ENCODE measurements around the gene DIABLO.
"Not testable (repeated sequence)": the region's sequence is repeated elsewhere in the genome, so short reads cannot be mapped to it uniquely, and the experiment has no call there.

DIABLO gene

DNA sequence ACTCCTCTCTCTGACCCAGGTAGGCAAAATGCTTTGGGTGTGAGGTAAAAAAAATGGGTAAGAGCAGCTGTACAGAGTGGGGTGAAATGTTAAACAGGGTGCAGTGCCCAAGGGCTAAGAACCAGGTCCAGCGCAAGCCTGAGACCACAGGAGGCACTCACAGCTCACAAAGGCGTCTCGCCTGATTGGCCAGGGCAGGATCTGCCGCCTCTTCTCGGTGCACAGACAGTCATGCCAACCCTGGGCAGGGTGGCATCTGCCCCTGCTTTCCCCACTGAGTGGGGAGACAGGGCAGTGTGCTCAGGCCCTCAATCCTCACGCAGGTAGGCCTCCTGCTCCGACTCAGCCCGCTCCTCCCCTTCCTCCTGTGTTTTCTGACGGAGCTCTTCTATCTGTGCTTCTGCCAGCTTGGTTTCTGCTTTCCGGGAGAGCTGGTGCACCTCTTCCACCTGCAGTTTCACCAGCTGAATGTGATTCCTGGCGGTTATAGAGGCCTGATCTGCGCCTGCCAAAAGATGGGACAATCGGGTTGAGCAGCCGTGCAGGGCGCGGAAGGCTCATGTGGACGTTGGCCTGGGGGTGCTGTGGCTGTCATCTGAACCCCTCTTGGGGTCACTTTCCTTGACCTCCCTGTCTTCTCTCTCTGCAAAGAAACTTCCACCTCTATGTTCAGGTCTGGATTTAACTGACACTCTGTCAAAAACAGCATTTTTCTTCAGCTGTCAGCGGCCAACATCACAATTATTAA lies 17.6 kb downstream of the DIABLO start:
- no peak for DNase-seq

GRCh38 chr12:122207391-122207790 lies 18.5 kb downstream of the DIABLO start:
- no peak for DNase-seq

DNA sequence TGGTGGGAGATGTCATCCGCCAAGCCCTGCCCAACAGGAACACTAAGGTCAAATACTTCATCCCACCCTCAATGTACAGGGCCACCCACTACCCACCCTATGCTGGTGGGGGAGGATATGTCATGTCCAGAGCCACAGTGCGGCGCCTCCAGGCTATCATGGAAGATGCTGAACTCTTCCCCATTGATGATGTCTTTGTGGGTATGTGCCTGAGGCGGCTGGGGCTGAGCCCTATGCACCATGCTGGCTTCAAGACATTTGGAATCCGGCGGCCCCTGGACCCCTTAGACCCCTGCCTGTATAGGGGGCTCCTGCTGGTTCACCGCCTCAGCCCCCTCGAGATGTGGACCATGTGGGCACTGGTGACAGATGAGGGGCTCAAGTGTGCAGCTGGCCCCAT lies 18.9 kb downstream of the DIABLO start:
- no peak for DNase-seq

GRCh38 chr12:122206111-122206881 lies 19.6 kb downstream of the DIABLO start:
- no peak for DNase-seq

DNA sequence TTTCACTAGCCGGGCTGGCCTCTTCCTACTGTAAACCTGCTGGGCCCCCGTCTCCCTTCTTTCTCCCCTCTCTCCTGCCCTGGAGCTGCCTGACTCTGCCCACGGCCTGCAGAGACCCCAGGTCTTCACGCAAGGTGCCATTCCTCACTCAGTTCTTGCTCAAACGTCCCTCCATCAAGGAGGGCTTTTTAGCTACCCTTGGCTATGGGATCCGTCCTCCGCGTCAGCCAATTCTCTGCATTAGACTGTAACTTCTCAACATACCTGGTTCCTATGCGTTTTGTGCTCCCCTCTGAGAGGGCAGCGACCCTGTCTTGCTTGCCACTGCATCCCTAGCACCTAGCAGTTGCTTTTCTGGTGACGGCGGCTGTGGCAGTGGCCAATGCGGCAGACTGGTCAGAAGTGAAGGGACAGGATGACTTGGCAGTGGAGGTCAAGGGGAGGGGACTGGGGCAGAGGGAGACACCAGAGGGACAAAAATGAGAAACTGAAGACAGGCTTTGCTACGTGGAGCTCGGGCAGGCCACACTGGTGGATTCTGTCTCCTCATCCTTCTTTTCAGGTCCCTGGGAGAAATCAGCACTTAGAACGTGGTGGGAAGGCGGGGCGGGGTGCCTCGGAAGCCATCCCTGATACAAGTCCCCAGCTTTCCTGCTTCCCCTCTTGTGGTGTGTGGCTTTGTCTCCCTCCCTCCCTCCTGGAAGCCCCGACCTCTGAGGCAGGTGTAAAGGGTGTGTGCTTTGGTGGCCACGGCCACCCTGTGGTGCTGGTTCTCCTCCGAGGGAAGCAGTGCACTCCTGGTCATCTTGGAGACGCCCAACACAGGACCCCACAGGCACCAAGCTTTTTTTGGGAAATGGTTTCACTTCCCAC lies 20.6 kb downstream of the DIABLO start:
- no peak for DNase-seq

- no peak for DNase-seq
Measured at GRCh38 chr12:122204167-122205052, 21.4 kb downstream of the DIABLO start.

DNA sequence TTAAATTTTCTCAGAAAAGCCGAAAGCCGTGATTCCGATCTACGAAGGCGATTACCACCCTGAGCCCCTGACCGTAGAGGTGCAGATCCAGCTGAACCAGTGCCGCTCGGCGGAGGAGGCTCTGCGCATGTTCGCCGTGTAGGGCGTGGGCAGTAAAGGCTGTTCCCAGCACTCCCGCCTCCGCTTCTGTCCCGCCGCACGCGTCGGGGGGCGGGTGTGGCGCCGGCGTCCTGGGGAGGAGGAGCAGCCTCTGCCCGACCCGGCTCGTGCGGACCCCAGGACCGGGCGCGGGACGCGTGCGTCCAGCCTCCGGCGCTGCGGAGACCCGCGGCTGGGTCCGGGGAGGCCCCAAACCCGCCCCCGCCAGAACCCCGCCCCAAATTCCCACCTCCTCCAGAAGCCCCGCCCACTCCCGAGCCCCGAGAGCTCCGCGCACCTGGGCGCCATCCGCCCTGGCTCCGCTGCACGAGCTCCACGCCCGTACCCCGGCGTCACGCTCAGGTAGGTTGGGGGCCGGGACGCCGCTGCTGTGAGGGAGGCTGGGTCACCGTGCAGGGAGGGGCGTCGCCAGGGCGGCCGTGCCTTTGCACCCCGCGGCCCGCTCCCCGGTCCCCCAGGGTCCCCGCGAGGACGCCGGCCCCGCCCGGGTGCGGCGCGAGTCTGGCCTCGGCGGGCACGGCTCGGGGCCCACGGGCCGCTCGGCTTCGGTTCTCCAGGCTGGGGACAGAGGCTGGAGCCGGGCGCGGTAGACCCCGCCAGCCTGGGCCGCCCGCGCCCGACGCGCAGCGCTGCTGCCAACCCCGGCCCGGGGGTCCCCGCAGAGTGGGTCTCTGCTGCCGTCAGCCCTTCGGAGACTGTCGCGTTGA lies 22.3 kb downstream of the DIABLO start, which contains the start of gene B3GNT4:
Gene B3GNT4, plus strand, starts transcription at position 409 of the 866 bp plus-strand sequence. CDS start 910 bp downstream, outside the sequence.
- peak; percentile 67 for DNase-seq

DNA sequence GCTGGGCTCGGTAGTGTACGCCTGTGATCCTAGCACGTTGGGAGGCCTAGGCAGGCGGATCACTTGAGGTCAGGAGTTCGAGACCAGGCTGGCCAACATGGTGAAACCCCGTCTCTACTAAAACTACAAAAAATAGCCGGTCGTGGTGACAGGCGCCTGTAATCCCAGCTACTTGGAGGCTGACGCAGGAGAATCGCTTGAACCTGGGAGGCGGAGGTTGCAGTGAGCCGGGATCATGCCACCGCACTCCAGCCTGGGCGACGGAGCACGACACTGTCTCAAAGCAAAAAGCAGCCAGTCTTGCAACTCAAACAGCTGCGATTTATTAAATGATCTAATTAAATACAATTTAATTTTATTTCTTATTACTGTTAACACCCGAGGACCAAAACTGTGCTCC lies 23.0 kb downstream of the DIABLO start:
- DNase-seq, result not testable (repeated sequence)

DNA sequence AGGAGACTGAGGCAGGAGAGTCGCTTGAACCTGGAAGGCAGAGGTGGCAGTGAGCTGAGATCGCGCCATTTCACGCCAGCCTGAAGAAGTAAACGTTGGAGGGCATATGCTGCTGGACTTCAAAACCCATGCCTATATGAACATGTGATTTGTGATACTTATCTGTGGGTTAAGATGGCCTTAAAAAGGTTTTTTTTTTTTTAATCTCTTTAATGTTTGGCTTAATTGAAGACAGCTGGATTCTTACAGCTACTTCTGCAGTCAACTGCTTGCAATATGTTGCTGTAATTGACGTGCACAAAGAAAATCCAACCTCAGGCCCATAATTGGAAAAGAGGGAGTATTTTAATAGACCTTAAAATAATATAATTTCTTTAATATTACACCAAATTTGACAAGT lies 23.8 kb downstream of the DIABLO start:
- no peak for DNase-seq

DNA sequence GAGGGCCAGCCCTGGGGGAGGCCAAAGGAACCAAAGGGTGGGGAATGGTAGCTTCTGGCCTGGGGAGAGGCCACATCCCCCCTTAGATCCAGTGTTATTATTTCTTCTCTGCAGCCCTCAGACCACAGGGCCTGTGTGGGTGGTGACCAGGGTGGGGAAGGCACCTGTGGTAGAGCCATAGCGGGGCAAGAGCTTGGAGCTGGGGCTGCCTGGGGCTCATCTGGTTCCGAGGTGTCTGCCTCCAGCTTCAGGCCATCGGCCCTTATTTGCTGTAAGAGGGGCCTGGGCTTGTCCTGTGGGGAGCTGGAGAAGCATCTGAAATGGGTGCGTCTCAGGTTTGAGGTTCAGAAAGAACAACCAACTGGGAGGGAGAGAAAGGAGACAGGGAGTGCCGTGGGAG lies 24.5 kb downstream of the DIABLO start:
- DNase-seq, result no peak

- DNase-seq, result no peak
Measured at GRCh38 chr12:122200541-122201175, 25.2 kb downstream of the DIABLO start.

DNA sequence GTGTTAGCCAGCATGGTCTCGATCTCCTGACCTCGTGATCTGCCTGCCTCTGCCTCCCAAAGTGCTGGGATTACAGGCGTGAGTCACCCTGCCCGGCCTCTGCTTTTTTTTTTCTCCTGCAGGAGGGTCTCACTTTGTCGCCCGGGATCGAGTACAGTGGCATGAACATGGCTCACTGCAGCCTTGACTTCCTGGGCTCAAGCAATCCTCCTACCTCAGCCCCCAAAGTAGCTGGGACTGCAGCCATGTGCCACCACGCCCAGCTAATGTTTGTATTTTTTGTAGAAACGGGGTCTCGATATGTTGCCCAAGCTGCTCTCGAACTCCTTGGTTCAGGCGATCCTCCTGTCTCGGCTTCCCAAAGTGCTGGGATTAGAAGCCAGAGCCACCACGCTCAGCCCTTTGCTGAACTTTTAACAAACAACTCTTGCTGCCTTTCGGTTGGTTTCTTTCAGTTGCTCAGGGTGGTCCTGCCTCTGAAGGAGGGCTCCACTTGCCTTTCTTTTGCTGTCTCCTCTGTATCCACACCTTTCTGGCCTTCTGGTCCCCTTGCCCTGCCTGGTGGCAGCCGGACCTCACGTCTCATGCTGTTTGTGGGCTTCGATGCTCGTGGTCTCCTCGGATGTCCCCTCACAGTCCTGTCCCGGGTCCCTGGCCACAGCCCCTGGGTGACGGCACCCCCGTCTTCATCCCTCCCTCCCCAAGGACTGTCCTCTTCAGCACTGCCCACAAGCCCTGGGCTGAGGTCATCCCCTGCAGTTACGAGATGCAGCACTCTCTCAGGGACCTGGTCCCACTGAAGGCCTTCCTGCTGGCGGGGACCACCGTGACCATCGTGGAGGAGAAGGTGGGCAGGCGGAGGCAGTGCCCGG lies 26.1 kb downstream of the DIABLO start:
- no peak for DNase-seq

- DNase-seq, result no peak
Measured at GRCh38 chr12:122197612-122197966, 28.3 kb downstream of the DIABLO start.

- no peak for DNase-seq
Measured at GRCh38 chr12:122195405-122195804, 30.4 kb downstream of the DIABLO start.

DNA sequence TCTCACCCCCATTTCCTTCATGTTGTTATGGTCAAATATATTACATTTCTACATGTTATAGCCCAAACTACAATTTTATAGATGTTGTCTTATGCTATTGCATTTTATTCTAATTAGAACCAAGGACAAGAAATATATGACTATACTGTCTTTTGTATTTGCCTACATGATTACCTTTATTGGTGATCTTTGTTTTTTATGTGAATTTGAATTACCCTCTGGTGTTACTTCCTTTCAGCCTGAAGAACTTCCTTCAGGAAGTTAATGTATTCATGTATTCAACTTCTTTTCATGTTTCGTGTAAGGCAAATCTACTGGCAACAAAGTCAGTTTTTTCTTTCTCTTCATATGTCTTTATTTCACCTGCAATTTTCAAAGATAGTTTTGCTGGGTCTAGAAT lies 31.0 kb downstream of the DIABLO start:
- DNase-seq, result no peak

DNA sequence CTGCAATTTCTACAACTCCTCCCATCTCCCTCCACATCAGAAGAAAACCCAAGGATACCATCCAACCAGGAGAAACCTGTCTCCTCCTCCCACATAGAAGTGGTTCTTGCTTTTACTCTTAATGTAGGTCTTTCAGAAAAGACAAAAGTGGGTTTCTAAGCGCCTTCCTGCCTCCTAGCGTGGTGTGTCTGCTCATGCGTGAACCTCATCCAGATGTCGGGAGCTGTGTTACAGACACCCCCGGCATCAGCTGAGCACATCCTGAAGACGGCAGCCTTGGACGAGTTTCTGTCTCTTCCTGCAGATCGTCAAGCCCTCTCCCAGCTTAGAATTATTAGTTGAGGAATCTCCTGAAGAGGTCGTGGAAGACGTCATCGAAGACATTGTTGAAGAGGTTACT lies 33.4 kb downstream of the DIABLO start:
- DNase-seq, result no peak

DNA sequence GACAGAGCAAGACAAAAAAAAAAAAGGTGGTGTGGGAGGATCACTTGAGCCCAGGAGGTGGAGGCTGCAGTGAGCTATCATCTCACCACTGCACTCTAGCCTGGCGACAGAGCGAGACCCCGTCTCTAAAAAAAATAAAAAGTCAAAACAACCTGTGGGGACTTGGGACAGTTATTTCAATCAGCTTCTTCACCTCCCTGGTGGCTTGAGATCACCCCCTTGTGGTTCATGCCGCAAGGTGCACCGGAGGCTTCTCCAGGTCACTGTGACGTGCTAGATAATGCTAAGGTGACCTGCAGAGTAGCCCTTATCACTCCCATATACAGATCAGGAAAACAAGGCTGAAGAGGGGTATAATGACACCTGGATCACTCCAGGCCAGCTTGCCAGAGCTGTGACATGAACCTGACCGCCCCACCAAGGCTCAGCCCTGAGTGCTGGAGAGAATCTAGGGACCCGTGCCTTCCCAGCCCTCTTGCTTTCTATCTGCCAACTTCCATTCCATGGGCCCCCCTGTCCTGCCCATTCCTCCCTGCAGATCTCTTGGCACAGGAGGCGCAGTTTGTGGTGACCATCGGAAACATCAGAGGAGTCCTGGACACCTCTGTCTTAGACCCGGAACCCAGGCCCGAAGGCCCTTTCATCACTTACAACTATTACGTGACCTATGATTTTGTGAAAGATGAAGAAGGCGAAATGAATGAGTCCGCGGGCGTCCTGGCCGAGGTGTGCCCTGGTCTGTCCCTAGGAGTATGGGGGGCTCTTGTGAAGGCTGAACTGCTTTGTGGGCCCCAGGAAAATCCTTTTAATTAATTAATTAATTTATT lies 34.8 kb downstream of the DIABLO start:
- DNase-seq, result peak; percentile 60

GRCh38 chr12:122189626-122190475 lies 36.0 kb downstream of the DIABLO start:
- DNase-seq, result no peak

Data from stimulated activated CD4-positive, alpha-beta T cell treated with anti-CD3 and anti-CD28 coated beads, Interleukin-12 subunit alpha, Interleukin-12 subunit beta, amount 100 ng/mL, for 4 hours (primary cell).